HUES48 (cell line): ENCODE measurements around the gene GSK3A.

ENCODE experiments used
- H3K27ac ChIP-seq: one replicate; pipeline ENCODE4 v1.7.0; 2013; ENCODE audit warnings: low read depth, low read length, inconsistent platforms
- H3K27me3 ChIP-seq: 2 replicates; pipeline ENCODE4 v1.6.1; 2013; ENCODE audit warnings: mild to moderate bottlenecking, low read length; ENCODE audit not compliant: control insufficient read depth, insufficient read depth
- H3K36me3 ChIP-seq: 2 replicates; pipeline ENCODE4 v1.6.1; 2013; ENCODE audit warnings: low read length; ENCODE audit not compliant: control insufficient read depth, insufficient read depth
- H3K4me1 ChIP-seq: 2 replicates; pipeline ENCODE4 v1.6.1; 2013; ENCODE audit warnings: mild to moderate bottlenecking, low read length; ENCODE audit not compliant: control insufficient read depth, insufficient read depth
- H3K4me3 ChIP-seq: 2 replicates; pipeline ENCODE4 v1.5.1; 2013; ENCODE audit warnings: mild to moderate bottlenecking, low read depth, low read length
- H3K9ac ChIP-seq: 2 replicates; pipeline ENCODE4 v1.6.1; 2013; ENCODE audit warnings: mild to moderate bottlenecking, low read depth, low read length, moderate library complexity
- H3K9me3 ChIP-seq: 2 replicates; pipeline ENCODE4 v1.6.1; 2013; ENCODE audit warnings: low read length; ENCODE audit not compliant: control insufficient read depth, insufficient read depth

Gene GSK3A

DNA sequence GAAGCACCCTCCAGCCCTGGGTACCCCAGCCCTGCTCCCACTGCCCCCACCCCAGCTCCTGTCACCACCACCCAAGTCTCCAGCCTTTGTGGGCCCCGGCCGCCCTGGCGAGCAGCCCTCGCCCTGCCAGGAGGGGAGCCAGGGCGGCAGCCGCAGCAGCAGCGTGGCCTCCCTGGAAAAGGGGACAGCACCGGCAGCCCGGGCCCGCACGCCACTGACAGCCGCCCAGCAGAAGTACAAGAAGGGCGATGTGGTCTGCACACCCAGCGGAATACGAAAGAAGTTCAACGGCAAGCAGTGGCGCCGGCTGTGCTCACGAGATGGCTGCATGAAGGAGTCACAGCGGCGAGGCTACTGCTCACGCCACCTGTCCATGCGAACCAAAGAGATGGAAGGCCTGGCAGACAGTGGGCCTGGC, 30.6 kb upstream of the GSK3A start:
- Histone ChIP-seq H3K27ac (no peak overlapping the region), H3K27me3 (no peaks in the 10 kb centered on the region), H3K4me3 (no peak overlapping the region), H3K4me1 (peaks cover 12% of the 10 kb centered on the region; the same call in 1 of the 2 replicates), H3K36me3 (peaks cover 22% of the 10 kb centered on the region), H3K9me3 (no peaks in the 10 kb centered on the region), H3K9ac (no peak overlapping the region)

DNA sequence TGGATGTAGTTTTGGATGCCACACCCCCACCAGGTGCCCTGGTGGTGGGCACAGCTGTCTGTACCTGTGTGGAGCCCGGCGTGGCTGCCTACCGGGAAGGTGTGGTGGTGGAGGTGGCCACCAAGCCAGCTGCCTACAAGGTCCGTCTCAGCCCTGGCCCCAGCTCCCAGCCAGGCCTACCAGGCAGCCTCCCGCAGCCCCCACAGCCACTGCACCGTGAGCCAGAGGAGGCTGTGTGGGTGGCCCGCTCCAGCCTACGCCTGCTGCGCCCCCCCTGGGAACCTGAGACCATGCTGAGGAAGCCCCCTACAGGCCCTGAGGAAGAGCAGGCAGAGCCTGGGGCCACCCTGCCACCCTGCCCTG, 30.1 kb upstream of the GSK3A start:
- H3K9ac ChIP-seq, result no peak overlapping the region
- H3K4me3 ChIP-seq, result no peak overlapping the region
- peaks cover 22% of the 10 kb centered on the region for H3K36me3 ChIP-seq
- no peaks in the 10 kb centered on the region for H3K27me3 ChIP-seq
- no peak overlapping the region for H3K27ac ChIP-seq
- H3K4me1 ChIP-seq, result peaks cover 15% of the 10 kb centered on the region; the same call in 1 of the 2 replicates
- H3K9me3 ChIP-seq, result no peaks in the 10 kb centered on the region

DNA sequence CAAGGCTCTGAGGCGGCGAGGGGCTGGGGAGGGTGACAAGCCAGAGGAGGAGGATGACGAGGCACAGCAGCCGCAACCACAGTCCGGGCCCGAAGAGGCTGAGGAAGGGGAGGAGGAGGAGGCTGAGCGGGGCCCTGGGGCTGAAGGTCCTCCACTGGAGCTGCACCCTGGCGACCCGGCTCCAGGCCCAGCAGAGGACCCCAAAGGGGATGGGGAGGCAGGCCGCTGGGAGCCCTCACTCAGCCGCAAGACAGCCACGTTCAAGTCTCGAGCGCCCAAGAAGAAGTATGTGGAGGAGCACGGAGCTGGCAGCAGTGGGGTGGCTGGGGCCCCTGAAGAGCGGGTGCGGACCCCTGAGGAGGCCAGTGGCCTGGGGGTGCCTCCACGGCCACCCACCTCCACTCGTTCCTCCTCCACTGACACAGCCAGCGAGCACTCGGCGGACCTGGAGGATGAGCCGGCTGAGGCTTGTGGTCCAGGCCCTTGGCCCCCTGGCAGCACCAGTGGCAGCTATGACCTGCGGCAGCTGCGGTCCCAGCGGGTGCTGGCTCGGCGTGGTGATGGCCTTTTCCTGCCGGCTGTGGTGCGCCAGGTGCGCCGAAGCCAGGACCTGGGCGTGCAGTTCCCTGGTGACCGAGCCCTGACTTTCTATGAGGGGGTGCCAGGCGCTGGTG, 29.6 kb upstream of the GSK3A start:
- H3K4me1 ChIP-seq, result peaks cover 16% of the 10 kb centered on the region; the same call in 1 of the 2 replicates
- H3K4me3 ChIP-seq, result no peak overlapping the region
- no peaks in the 10 kb centered on the region for H3K27me3 ChIP-seq
- H3K27ac ChIP-seq, result no peak overlapping the region
- H3K36me3 ChIP-seq, result peaks cover 22% of the 10 kb centered on the region
- H3K9ac ChIP-seq, result no peak overlapping the region
- no peaks in the 10 kb centered on the region for H3K9me3 ChIP-seq

DNA sequence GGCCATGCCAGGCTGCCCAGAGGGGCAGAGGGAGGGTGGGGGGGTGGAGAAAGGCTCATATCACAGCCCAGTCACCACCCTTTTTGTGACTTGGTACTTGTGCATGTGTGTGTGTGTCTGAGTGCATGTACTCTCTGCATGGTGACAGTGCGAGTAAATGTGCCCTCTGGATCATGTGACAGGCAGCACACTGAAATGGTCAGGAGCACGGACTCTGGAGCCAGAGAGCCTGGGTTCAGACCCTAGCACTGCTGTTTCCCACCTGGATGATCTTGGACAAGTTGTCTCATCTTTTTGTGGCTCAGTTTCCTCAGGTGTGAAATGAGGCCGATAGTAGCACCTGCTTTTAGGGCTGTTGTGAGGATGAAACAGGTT, 28.6 kb upstream of the GSK3A start:
- Histone ChIP-seq H3K36me3 (peaks cover 19% of the 10 kb centered on the region), H3K9ac (no peak overlapping the region), H3K27me3 (no peaks in the 10 kb centered on the region), H3K4me1 (peaks cover 16% of the 10 kb centered on the region; the same call in 1 of the 2 replicates), H3K27ac (no peak overlapping the region), H3K4me3 (no peak overlapping the region), H3K9me3 (no peaks in the 10 kb centered on the region)

DNA sequence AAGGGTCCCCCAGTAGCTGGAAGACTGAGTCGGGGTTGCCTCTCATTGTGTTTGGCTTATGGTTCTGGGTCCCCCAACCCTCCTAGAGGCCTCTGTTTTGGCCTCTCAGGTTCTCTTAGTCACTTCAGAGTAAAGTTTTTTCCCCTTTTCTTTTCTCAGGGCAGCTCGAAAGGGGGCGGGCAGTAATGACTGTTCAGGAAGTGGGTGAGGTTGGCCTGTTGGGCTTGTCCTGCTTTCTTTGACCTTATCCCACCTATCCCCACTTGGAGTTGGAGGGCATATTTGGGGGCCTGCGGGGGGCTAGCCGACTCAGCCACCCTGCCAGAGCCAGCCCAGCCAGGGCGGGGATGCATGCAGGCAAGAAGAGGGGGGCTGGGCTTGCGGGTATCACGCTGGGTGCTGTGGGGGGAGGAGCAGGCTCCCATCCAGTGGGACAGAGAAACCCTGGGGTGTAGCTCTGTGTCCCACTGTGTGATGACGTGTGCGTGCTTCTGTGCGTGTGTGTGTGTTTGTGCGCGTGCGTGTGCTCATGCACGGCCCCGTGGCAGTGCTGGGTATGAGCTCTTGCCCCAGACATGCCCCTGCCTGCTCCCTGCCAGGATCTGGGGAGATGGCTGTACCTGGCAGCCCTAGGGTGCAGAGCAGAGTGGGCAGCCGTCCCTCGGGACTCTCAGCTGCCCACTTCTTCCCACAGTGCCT, 28.1 kb upstream of the GSK3A start:
- peaks cover 19% of the 10 kb centered on the region for H3K36me3 ChIP-seq
- peak overlapping the region; percentile 60 for H3K27ac ChIP-seq
- no peaks in the 10 kb centered on the region for H3K27me3 ChIP-seq
- H3K4me1 ChIP-seq, result peaks cover 16% of the 10 kb centered on the region; the same call in 1 of the 2 replicates
- H3K4me3 ChIP-seq, result peak overlapping the region; percentile 76; the same call in 1 of the 2 replicates
- no peaks in the 10 kb centered on the region for H3K9me3 ChIP-seq
- peak overlapping the region; percentile 25; the same call in 1 of the 2 replicates for H3K9ac ChIP-seq

DNA sequence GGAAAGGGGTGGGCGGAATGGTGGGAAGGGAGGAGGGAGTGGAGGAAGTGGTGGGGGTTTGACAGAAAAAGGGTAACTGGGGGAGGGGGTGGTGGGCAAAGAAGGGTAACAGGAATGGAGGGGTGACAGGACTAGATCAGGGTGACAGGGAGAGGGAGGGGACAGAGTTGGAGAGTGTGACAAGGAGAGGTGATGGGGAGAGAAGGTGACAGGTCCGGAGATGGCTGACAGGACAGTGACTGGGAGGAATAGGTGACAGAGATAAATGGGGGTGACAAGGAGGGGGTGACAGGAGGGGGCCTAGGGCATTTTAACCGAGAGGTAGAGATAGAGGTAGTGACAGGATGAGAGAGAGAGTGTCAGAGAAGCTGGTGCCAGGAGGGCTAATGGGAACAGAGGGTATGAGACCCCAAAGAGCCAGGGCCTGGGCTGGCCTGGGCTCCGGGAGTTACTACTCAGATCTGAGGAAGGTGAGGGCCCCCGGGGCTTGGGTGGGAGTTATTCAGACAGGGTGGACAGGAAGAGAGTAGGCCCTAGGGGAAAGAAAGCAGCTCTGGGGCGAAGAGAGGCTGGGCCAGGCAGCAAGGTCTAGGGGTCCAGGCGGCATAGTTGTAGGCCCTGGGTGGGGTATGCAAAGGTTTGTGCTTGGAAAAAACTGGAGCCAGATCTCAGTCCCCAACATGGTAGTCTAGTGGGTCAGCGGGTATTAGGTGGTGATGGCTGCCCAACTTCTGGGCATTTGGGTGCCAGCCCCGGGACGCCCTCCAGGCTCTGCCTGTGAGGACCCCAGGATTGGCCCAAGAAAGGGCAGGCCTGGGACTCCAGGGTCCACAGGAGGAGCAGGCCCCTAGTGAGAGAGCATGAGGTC, 27.3 kb upstream of the GSK3A start:
- Histone ChIP-seq H3K4me3 (peak overlapping the region; percentile 76), H3K27ac (peak overlapping the region; percentile 60), H3K27me3 (no peaks in the 10 kb centered on the region), H3K9ac (peak overlapping the region; percentile 25; the same call in 1 of the 2 replicates), H3K36me3 (peaks cover 15% of the 10 kb centered on the region), H3K4me1 (peaks cover 16% of the 10 kb centered on the region; the same call in 1 of the 2 replicates), H3K9me3 (no peaks in the 10 kb centered on the region)

DNA sequence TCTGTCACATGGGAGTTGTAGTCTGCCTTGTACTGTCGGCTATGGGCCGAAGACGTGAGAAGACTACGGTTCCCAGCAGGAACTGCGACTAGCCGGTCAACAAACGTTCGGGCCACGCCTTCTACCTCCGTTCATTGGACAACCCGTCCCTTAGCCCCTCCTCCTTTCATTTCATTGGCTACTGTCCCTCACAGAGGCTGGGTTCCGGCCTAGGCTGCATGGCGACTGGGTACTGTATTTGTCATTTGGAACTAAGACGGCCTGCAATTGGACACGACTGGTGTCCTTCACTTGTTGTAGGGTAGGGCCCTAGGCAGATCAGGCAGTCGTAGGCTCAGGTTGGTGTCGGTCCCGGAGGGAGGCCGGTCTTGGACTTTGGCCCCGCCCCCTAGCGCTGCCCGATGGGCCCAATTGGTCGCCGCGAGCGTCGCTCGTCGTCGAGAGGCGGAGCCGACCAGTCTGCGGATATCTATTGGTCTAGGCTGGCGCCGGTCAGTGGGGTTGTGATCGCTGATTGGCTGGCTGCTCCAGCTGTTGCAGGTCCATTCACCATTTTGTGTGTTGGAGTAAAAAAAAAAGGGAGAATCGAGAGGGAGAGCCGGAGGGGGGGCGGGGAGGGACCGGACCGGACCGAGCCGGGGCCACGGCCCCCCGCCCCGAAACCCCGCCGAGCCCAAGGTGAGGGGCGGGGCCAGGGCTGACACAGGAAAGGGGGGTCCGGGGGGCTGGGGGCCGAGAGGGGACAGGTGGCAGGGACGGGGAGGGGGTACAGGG, 26.5 kb upstream of the GSK3A start, which contains the start of gene CIC:
Gene CIC (plus strand): TSS at position 549 of the 774 bp plus-strand sequence. CDS start 2,532 bp downstream, outside the sequence.
- Histone ChIP-seq H3K4me1 (peaks cover 16% of the 10 kb centered on the region; the same call in 1 of the 2 replicates), H3K27ac (peak within 1 kb of the TSS; percentile 95), H3K9ac (peak within 1 kb of the TSS; percentile 94)

DNA sequence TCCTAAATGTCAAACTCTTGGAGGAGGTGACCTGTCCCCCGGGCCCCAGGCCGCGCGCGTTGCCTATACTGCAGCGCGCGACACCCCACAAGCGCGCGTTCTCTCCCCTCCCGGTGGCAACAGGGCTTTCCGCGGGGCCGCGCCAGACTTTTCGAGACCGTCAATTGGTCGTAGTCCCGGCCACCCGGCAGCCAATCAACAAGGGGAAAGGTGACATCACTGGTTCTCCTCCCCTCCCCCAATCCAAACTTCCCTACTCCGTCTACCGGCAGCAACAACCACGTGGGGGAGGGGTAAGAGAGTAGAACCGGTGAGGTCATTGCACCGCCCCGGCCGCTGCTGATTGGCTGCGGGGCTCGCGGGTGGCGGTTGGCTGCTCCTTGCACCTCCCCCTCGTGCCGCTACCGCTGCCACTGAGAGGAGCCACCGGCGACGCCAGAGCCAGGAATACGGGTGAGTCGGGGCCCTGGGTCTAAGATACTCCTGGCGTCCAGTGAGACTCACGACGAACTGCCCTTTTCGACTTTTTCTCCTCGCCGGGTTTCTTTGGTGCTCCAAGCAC, 25.8 kb upstream of the GSK3A start:
- Histone ChIP-seq H3K4me1 (peaks cover 16% of the 10 kb centered on the region; the same call in 1 of the 2 replicates), H3K27ac (peak overlapping the region; percentile 95), H3K9ac (peak overlapping the region; percentile 94), H3K9me3 (no peaks in the 10 kb centered on the region), H3K4me3 (peak overlapping the region; percentile 76), H3K36me3 (peaks cover 2% of the 10 kb centered on the region), H3K27me3 (no peaks in the 10 kb centered on the region)

More for the DNA sequence above, 26.5 kb upstream of the GSK3A start, which contains the start of gene CIC:
- peak within 1 kb of the TSS; percentile 76 for H3K4me3 ChIP-seq
- H3K9me3 ChIP-seq, result no peaks in the 10 kb centered on the region
- H3K27me3 ChIP-seq, result no peaks in the 10 kb centered on the region
- H3K36me3 ChIP-seq, result peaks cover 8% of the 10 kb centered on the region

DNA sequence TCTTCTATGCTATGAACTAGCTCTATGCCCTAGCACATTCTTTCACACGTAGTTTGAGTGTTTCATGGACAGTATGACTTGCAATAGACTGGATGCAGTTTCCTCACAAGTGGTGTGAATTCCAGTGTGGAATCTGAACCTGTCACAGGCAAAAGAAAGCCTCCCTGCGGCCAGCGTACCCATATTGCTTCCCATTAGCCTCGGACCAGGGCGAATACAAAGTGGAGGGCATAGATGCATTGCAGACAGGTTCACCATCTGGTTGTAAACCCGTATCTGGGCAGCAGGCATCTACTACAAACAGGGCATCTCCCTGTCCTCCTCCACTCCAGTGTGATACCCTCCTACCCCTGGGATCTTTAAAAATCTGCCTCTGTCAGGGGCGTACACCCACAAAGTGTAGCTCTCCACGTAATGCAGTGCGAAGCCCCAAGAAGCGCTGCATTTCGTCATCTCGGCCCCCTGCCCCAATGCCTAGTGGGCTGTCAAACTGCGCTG, 25.3 kb upstream of the GSK3A start:
- Histone ChIP-seq H3K4me3 (peak overlapping the region; percentile 76), H3K27ac (peak overlapping the region; percentile 71), H3K9me3 (no peaks in the 10 kb centered on the region), H3K36me3 (no peaks in the 10 kb centered on the region; the same call in 1 of the 2 replicates), H3K4me1 (peaks cover 16% of the 10 kb centered on the region; the same call in 1 of the 2 replicates), H3K9ac (peak overlapping the region; percentile 65), H3K27me3 (no peaks in the 10 kb centered on the region)
